ENCODE results near the gene PAWR. TPM values are rescaled to one million over a fixed set of nuclear protein-coding genes. Genes with fewer than 3 reads are reported as not detected.

The PAWR gene
- total RNA-seq, 1 experiment from 2014 or later = 106 TPM

DNA sequence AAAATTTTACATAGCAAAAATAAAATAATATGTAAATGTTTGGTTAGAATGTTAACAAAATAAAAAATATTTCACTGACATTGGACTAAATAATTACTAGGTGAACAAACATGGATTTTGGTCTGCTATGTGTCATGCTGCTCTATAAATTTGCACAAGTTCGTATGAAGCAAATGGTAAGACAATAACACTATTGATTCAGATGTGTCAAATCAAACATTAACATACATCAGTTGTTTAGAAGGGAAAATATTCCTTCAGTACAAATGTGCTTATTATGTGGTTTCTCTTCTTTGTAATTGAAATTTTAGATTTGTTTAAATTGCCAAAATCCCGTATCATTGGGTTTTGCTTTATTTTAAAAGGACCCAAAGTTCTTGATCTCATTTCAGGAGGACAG, 46.9 kb downstream of the PAWR start:
- Histone ChIP-seq H3K4me2 (ENCODE audit: low read length) (no peak overlapping the region), H3K36me3 (ENCODE audit: control insufficient read depth in 1 of 2, insufficient read depth in 2 of 2, low read length in 2 of 2) (no peaks in the 10 kb centered on the region), H4K20me1 (ENCODE audit: insufficient read depth) (no peaks in the 10 kb centered on the region), H2AFZ (ENCODE audit: low read depth, low read length, poor library complexity, severe bottlenecking) (no peak overlapping the region), H3K27ac (ENCODE audit: low read depth, low read length) (no peak overlapping the region), H3K9me2 (ENCODE audit: insufficient read depth) (no peaks in the 10 kb centered on the region), H3K79me2 (ENCODE audit: insufficient read depth, low read length) (peaks cover 67% of the 10 kb centered on the region), H3K27me3 (ENCODE audit: insufficient read depth, low read length) (no peaks in the 10 kb centered on the region), H3K4me3 (replicated peaks in 1 of 2; ENCODE audit: low read depth in 1 of 2, low read length in 2 of 2) (no peak overlapping the region), H3K9me3 (ENCODE audit: control insufficient read depth in 1 of 2, insufficient read depth in 1 of 2, low read depth in 1 of 2, low read length in 2 of 2) (no peaks in the 10 kb centered on the region), H3K4me1 (ENCODE audit: control insufficient read depth in 1 of 2, insufficient read depth in 2 of 2, low read length in 2 of 2) (peaks cover 0 to 12% of the 10 kb centered on the region in 2 experiments; a peak in 1 of 4 replicates), H3K9ac (ENCODE audit: low read length) (no peak overlapping the region)
- ATAC-seq (no peak), DNase-seq (ENCODE audit: low read depth, low spot score) (no peak)
- TF ChIP-seq POLR2AphosphoS5 (IDR thresholded peaks at IDR 0.05; ENCODE audit: low read depth, low read length) = no peak
- no peak for TF ChIP-seq POLR2A (IDR thresholded peaks at IDR 0.05; ENCODE audit: borderline replicate concordance, extremely low read depth, insufficient read depth, insufficient read length)
- no peak for TF ChIP-seq ELF1 (IDR thresholded peaks at IDR 0.05; ENCODE audit: borderline replicate concordance, low read depth)
- intact Hi-C loops (cut with micrococcal nuclease) = no loop called here
- ChIA-PET RAD21 (ENCODE audit: low non-redundant PET in 1 of 2, low total read pairs in 2 of 2, uncharacterized antibody in 2 of 2, unreplicated experiment in 2 of 2) (no interaction called here), POLR2A (no interaction called here), CTCF (no interaction called here)
- no TSS peak for BruUV-seq (replicated peaks)

DNA sequence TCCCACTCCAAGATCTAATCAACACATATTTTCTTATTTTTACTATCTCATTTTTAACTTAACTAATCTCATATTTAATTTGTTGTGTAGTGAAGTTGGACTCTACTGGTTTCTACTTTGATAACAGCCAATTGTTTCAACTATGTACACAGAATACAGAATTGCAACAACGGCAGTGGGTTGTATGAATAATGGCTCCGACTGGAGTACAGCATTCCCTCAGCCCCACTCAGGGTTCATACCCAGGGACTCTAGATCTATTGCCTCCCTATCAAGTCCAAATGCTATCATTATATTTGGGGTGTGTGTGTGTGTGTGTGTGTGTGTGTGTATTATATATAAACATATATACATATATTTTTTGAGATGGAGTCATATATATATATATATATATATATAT, 52.3 kb downstream of the PAWR start:
- Histone ChIP-seq H2AFZ (ENCODE audit: low read depth, low read length, poor library complexity, severe bottlenecking) (no peak overlapping the region), H3K4me3 (replicated peaks in 1 of 2; ENCODE audit: low read depth in 1 of 2, low read length in 2 of 2) (no peak overlapping the region), H3K9me2 (ENCODE audit: insufficient read depth) (no peaks in the 10 kb centered on the region), H4K20me1 (ENCODE audit: insufficient read depth) (no peaks in the 10 kb centered on the region), H3K79me2 (ENCODE audit: insufficient read depth, low read length) (peaks cover 56% of the 10 kb centered on the region), H3K4me2 (ENCODE audit: low read length) (no peak overlapping the region), H3K9me3 (ENCODE audit: control insufficient read depth in 1 of 2, insufficient read depth in 1 of 2, low read depth in 1 of 2, low read length in 2 of 2) (no peaks in the 10 kb centered on the region), H3K36me3 (ENCODE audit: control insufficient read depth in 1 of 2, insufficient read depth in 2 of 2, low read length in 2 of 2) (no peaks in the 10 kb centered on the region), H3K9ac (ENCODE audit: low read length) (no peak overlapping the region), H3K27ac (ENCODE audit: low read depth, low read length) (no peak overlapping the region), H3K27me3 (ENCODE audit: insufficient read depth, low read length) (no peaks in the 10 kb centered on the region), H3K4me1 (ENCODE audit: control insufficient read depth in 1 of 2, insufficient read depth in 2 of 2, low read length in 2 of 2) (no peaks in the 10 kb centered on the region)
- DNase-seq (ENCODE audit: low read depth, low spot score) (no peak), ATAC-seq (no peak)
- BruUV-seq (replicated peaks) = no TSS peak
- TF ChIP-seq SIN3A (IDR thresholded peaks at IDR 0.05; ENCODE audit: low read depth) (no peak), POLR2A (IDR thresholded peaks at IDR 0.05; ENCODE audit: borderline replicate concordance, extremely low read depth, insufficient read depth, insufficient read length) (no peak), POLR2AphosphoS5 (IDR thresholded peaks at IDR 0.05; ENCODE audit: low read depth, low read length) (no peak), ZFX (IDR thresholded peaks at IDR 0.05) (no peak), YY1 (IDR thresholded peaks at IDR 0.05; ENCODE audit: extremely low read depth, insufficient replicate concordance, low read depth, low read length) (no peak), ZNF274 (IDR thresholded peaks at IDR 0.05; ENCODE audit: low read depth, low read length) (no peak), ELF1 (IDR thresholded peaks at IDR 0.05; ENCODE audit: borderline replicate concordance, low read depth) (no peak), JUND (IDR thresholded peaks at IDR 0.05) (no peak), CEBPB (IDR thresholded peaks at IDR 0.05; ENCODE audit: low read depth) (no peak), EZH2phosphoT487 (IDR thresholded peaks at IDR 0.05; ENCODE audit: borderline replicate concordance) (no peak), RAD21 (IDR thresholded peaks at IDR 0.05; ENCODE audit: low read depth) (no peak), EGR1 (IDR thresholded peaks at IDR 0.05; ENCODE audit: low read depth) (no peak), FOSL1 (IDR thresholded peaks at IDR 0.05; ENCODE audit: low read depth) (no peak), SP1 (IDR thresholded peaks at IDR 0.05; ENCODE audit: low read depth) (no peak), CBX3 (IDR thresholded peaks at IDR 0.05; ENCODE audit: low read depth) (no peak)
- TF ChIP-seq, protein P1, sequence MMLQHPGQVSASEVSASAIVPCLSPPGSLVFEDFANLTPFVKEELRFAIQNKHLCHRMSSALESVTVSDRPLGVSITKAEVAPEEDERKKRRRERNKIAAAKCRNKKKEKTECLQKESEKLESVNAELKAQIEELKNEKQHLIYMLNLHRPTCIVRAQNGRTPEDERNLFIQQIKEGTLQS (IDR thresholded peaks at IDR 0.05) = no peak
- TF ChIP-seq, protein P2, sequence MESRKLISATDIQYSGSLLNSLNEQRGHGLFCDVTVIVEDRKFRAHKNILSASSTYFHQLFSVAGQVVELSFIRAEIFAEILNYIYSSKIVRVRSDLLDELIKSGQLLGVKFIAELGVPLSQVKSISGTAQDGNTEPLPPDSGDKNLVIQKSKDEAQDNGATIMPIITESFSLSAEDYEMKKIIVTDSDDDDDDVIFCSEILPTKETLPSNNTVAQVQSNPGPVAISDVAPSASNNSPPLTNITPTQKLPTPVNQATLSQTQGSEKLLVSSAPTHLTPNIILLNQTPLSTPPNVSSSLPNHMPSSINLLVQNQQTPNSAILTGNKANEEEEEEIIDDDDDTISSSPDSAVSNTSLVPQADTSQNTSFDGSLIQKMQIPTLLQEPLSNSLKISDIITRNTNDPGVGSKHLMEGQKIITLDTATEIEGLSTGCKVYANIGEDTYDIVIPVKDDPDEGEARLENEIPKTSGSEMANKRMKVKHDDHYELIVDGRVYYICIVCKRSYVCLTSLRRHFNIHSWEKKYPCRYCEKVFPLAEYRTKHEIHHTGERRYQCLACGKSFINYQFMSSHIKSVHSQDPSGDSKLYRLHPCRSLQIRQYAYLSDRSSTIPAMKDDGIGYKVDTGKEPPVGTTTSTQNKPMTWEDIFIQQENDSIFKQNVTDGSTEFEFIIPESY (IDR thresholded peaks at IDR 0.05; ENCODE audit: extremely low read depth, insufficient replicate concordance, low read length) = no peak
- TF ChIP-seq, protein P3, sequence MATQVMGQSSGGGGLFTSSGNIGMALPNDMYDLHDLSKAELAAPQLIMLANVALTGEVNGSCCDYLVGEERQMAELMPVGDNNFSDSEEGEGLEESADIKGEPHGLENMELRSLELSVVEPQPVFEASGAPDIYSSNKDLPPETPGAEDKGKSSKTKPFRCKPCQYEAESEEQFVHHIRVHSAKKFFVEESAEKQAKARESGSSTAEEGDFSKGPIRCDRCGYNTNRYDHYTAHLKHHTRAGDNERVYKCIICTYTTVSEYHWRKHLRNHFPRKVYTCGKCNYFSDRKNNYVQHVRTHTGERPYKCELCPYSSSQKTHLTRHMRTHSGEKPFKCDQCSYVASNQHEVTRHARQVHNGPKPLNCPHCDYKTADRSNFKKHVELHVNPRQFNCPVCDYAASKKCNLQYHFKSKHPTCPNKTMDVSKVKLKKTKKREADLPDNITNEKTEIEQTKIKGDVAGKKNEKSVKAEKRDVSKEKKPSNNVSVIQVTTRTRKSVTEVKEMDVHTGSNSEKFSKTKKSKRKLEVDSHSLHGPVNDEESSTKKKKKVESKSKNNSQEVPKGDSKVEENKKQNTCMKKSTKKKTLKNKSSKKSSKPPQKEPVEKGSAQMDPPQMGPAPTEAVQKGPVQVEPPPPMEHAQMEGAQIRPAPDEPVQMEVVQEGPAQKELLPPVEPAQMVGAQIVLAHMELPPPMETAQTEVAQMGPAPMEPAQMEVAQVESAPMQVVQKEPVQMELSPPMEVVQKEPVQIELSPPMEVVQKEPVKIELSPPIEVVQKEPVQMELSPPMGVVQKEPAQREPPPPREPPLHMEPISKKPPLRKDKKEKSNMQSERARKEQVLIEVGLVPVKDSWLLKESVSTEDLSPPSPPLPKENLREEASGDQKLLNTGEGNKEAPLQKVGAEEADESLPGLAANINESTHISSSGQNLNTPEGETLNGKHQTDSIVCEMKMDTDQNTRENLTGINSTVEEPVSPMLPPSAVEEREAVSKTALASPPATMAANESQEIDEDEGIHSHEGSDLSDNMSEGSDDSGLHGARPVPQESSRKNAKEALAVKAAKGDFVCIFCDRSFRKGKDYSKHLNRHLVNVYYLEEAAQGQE (IDR thresholded peaks at IDR 0.05; ENCODE audit: low read depth) = no peak
- CTCF ChIA-PET = no interaction called here
- intact Hi-C loops (cut with micrococcal nuclease) = no loop called here
- POLR2A ChIA-PET = no interaction called here
- RAD21 ChIA-PET (ENCODE audit: low non-redundant PET in 1 of 2, low total read pairs in 2 of 2, uncharacterized antibody in 2 of 2, unreplicated experiment in 2 of 2) = no interaction called here
